HL-60 (cell line): Measurements from ENCODE around the gene CHRNA9.

Experiments used
- POLR2AphosphoS5 ChIP-seq: IDR thresholded peaks from 2 replicates; pipeline ENCODE4 v1.6.1; 2012; ENCODE audit warnings: low read depth
- SPI1 ChIP-seq: IDR thresholded peaks from 2 replicates; pipeline ENCODE4 v1.6.1; 2012; ENCODE audit warnings: low read depth, mild to moderate bottlenecking, borderline replicate concordance
- TF ChIP-seq, protein P1 (sequence below): IDR thresholded peaks from one replicate; pipeline ENCODE4 v1.5.1; 2011; ENCODE audit warnings: low read length, control low read depth, inconsistent platforms; ENCODE audit not compliant: insufficient read depth

DNA sequence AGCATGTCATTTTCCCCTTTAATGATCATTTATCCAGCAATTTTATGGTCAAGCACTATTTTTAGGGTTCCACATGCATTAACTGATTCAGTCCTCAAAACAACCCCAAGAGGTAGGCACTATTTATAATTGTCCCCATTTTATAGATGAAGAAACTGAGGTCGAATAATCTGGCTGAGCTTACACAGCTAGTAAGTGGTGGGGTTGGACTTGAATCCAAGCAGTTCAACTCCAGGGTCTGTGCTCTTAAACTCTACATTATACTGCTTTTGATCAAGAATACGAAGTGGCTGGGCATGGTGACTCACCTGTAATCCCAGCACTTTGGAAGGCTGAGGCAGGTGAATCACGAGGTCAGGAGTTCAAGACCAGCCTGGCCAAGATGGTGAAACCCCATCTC lies 3.2 kb upstream of the CHRNA9 start:
- TF ChIP-seq, protein P1, sequence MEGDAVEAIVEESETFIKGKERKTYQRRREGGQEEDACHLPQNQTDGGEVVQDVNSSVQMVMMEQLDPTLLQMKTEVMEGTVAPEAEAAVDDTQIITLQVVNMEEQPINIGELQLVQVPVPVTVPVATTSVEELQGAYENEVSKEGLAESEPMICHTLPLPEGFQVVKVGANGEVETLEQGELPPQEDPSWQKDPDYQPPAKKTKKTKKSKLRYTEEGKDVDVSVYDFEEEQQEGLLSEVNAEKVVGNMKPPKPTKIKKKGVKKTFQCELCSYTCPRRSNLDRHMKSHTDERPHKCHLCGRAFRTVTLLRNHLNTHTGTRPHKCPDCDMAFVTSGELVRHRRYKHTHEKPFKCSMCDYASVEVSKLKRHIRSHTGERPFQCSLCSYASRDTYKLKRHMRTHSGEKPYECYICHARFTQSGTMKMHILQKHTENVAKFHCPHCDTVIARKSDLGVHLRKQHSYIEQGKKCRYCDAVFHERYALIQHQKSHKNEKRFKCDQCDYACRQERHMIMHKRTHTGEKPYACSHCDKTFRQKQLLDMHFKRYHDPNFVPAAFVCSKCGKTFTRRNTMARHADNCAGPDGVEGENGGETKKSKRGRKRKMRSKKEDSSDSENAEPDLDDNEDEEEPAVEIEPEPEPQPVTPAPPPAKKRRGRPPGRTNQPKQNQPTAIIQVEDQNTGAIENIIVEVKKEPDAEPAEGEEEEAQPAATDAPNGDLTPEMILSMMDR: no peak
- TF ChIP-seq SPI1 (no peak), POLR2AphosphoS5 (no peak)
